GM23338 (cell line): Measurements from ENCODE around the gene SF1.

Experiments
- CREB1 ChIP-seq: fragments of 250-450 bp; sonication (Bioruptor Pico); IDR thresholded peaks from 2 replicates; pipeline ENCODE4 v1.5.0; 2020; ENCODE audit warnings: low read depth, mild to moderate bottlenecking, moderate library complexity
- CTCF ChIP-seq, 2 experiments: fragments of 200-600 bp in 1 of 2; sonication (generic) in 1 of 2; conservative IDR thresholded peaks; 2 replicates each; pipeline versions ENCODE4 v1.5.1 to v1.6.1; 2016 to 2017; ENCODE audit warnings: antibody characterized with exemption in 2 of 2, low read depth in 2 of 2, mild to moderate bottlenecking in 2 of 2, moderate library complexity in 1 of 2
- EZH2 ChIP-seq: fragments of 200-600 bp; sonication (generic); IDR thresholded peaks from one replicate; pipeline ENCODE4 v1.8.0; 2017; ENCODE audit warnings: antibody characterized with exemption, mild to moderate bottlenecking, low read depth; ENCODE audit not compliant: unreplicated experiment
- EZH2phosphoT487 ChIP-seq: fragments of 200-600 bp; sonication (generic); IDR thresholded peaks from one replicate; pipeline ENCODE4 v1.8.1; 2018; ENCODE audit warnings: antibody characterized with exemption; ENCODE audit not compliant: unreplicated experiment
- JUNB ChIP-seq: IDR thresholded peaks from one replicate; pipeline ENCODE4 v1.6.1; 2016; ENCODE audit warnings: antibody characterized with exemption; ENCODE audit not compliant: unreplicated experiment
- POLR2AphosphoS5 ChIP-seq: IDR thresholded peaks from 2 replicates; pipeline ENCODE4 v1.6.1; 2016; ENCODE audit warnings: antibody characterized with exemption, low read depth
- STAT1 ChIP-seq: IDR thresholded peaks from one replicate; pipeline ENCODE4 v1.6.1; 2016; ENCODE audit warnings: antibody characterized with exemption; ENCODE audit not compliant: unreplicated experiment
- ZNF114 ChIP-seq: fragments of 250-450 bp; sonication (Bioruptor Pico); IDR thresholded peaks from 2 replicates; pipeline ENCODE4 v1.5.0; 2020; ENCODE audit warnings: mild to moderate bottlenecking, moderate library complexity
- ZNF331 ChIP-seq: fragments of 250-450 bp; sonication (Bioruptor Pico); IDR thresholded peaks from 2 replicates; pipeline ENCODE4 v1.5.0; 2020; ENCODE audit warnings: low read depth, mild to moderate bottlenecking, moderate library complexity
- TF ChIP-seq, protein P1 (sequence below): IDR thresholded peaks from one replicate; pipeline ENCODE4 v1.6.1; 2018; ENCODE audit warnings: antibody characterized with exemption; ENCODE audit not compliant: unreplicated experiment
- TF ChIP-seq, protein P2 (sequence below): IDR thresholded peaks from 2 replicates; pipeline ENCODE4 v1.6.1; 2016; ENCODE audit warnings: antibody characterized with exemption

GRCh38 chr11:64751136-64751535, 27.2 kb downstream of the SF1 start:
- no peak for TF ChIP-seq CTCF (conservative IDR thresholded peaks at IDR 0.05; ENCODE audit: low read depth in 2 of 2)
- TF ChIP-seq CREB1 = no peak
- TF ChIP-seq, protein P1, sequence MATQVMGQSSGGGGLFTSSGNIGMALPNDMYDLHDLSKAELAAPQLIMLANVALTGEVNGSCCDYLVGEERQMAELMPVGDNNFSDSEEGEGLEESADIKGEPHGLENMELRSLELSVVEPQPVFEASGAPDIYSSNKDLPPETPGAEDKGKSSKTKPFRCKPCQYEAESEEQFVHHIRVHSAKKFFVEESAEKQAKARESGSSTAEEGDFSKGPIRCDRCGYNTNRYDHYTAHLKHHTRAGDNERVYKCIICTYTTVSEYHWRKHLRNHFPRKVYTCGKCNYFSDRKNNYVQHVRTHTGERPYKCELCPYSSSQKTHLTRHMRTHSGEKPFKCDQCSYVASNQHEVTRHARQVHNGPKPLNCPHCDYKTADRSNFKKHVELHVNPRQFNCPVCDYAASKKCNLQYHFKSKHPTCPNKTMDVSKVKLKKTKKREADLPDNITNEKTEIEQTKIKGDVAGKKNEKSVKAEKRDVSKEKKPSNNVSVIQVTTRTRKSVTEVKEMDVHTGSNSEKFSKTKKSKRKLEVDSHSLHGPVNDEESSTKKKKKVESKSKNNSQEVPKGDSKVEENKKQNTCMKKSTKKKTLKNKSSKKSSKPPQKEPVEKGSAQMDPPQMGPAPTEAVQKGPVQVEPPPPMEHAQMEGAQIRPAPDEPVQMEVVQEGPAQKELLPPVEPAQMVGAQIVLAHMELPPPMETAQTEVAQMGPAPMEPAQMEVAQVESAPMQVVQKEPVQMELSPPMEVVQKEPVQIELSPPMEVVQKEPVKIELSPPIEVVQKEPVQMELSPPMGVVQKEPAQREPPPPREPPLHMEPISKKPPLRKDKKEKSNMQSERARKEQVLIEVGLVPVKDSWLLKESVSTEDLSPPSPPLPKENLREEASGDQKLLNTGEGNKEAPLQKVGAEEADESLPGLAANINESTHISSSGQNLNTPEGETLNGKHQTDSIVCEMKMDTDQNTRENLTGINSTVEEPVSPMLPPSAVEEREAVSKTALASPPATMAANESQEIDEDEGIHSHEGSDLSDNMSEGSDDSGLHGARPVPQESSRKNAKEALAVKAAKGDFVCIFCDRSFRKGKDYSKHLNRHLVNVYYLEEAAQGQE = no peak
- no peak for TF ChIP-seq POLR2AphosphoS5
- TF ChIP-seq EZH2phosphoT487 = no peak
- no peak for TF ChIP-seq ZNF331 (CRISPR knock-in tag)
- TF ChIP-seq EZH2 = no peak
- TF ChIP-seq, protein P2, sequence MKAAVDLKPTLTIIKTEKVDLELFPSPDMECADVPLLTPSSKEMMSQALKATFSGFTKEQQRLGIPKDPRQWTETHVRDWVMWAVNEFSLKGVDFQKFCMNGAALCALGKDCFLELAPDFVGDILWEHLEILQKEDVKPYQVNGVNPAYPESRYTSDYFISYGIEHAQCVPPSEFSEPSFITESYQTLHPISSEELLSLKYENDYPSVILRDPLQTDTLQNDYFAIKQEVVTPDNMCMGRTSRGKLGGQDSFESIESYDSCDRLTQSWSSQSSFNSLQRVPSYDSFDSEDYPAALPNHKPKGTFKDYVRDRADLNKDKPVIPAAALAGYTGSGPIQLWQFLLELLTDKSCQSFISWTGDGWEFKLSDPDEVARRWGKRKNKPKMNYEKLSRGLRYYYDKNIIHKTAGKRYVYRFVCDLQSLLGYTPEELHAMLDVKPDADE = no peak
- TF ChIP-seq ZNF114 (CRISPR knock-in tag) = no peak
- no peak for TF ChIP-seq JUNB
- no peak for TF ChIP-seq STAT1
